A549 treated with CpdA at 1 μM for 4 hours (cell line): ENCODE data around the gene CKMT1A. TPM values are rescaled to one million over a fixed set of nuclear protein-coding genes. Genes with fewer than 3 reads are reported as not detected.

Experiments used
- total RNA-seq: library from RNA; stranded (reverse); fragments of 200-300 nt; extraction: Qiagen RNA extraction; gene quantifications from 5 replicates; pipeline ENCODE4 v1.2.3, GENCODE V29; 2022; ENCODE audit warnings: low read depth

The CKMT1A gene
- total RNA-seq, result 1.2 to 3.3 TPM (median 2.4 TPM) in 5 replicates

DNA sequence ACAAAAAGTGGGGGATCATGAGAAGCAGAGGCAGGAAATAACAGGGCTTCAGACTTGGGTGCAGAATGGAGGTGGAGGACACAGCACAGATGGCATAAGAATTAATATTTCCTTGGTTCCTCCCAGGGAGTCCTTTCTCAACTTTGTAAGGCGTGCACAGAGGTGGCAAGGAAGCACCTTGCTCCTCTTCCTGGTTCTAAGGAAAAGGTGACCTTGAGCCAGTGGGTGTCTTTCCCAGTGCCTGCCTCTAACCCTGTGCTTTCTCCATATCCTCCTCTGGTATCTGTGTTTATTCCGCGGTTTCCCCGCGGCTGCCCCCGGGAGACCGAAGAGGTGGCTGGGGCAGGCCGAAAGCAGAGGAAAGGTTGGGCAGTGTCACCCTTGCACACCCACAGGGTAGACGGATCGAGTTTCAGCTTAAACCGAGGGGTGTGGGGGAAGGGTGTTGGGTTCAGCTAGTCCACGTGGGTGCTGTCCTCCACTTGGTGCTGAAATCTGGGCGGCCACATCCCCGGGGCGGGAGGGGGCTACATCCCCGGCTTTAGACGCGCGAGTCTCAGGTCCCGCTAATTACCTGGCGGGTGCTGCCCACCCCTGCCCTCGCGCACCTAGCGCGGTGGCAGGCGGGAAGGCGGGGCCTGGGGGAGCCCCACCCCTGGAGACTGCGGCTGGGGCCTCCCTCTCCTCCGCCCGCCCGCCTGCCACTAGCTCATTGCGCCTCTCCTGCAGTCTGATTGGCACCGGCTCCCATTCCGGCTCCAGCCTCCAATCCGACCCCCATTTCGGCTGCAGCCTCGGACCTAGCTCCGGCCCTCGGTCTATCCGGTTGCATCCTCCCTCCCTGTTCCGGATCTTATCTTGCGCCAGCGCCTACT lies at the start of gene CKMT1A:
TSS of gene CKMT1A (plus strand) at position 712 of the 875 bp plus-strand sequence. CDS start 192 bp downstream, outside the sequence.

DNA sequence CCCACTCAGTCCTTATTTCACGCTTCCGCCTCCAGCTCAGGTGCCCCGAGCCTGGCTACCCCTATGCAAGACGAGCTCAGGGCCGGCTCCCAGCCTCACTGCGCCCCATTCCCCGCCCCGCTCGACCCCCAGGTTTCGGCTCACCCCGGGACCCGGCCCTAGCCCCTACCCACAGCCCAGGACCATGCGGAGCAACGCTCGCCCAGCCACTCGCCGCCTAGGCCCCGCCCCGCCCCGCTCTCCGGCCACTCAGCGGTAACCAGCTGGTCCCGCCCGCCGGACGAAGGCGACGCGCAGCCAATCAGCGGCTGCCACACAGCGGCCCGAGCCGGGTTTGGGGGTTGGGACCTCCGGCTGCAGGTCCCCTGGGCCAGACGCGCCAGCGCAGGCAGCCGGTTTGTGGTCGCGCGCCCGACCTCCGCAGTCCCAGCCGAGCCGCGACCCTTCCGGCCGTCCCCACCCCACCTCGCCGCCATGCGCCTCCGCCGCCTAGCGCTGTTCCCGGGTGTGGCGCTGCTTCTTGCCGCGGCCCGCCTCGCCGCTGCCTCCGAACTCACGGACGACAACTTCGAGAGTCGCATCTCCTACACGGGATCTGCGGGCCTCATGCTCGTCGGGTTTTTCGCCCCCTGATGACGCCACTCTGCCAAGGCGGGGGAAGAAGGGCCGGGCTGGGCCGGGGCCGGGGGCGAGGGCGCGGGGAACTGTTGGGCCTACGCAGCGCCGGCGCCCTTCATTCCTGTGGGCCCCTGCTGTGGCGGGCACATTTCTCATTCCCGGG lies 44.8 kb upstream of the CKMT1A start, which contains the start of gene CATSPER2:
TSS of gene CATSPER2 (minus strand) at position 196 of the 781 bp plus-strand sequence. CDS start 783 bp downstream, outside the sequence.

DNA sequence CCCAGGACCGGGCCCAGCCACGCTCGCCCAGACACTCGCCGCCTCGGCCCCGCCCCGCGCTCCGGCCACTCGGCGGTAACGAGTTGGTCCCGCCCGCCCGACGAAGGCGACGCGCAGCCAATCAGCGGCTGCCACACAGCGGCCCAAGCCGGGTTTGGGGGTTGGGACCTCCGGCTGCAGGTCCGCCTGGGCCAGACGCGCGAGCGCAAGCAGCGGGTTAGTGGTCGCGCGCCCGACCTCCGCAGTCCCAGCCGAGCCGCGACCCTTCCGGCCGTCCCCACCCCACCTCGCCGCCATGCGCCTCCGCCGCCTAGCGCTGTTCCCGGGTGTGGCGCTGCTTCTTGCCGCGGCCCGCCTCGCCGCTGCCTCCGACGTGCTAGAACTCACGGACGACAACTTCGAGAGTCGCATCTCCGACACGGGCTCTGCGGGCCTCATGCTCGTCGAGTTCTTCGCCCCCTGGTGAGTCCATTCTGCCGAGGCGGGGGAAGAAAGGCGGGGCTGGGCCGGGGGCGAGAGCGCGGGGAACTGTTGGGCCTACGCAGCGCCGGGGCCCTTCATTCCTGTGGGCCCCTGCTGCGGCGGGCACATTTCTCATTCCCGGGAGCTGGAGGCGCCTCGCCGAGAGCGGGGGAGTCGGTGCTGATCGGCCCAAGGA lies 52.7 kb downstream of the CKMT1A start, which contains the start of gene PDIA3:
TSS of gene PDIA3 (plus strand) at position 194 of the 658 bp plus-strand sequence. CDS start at position 296, 102 bp downstream.

Other genes starting within 250 kb of the CKMT1A start
- gene TP53BP1, start 200.7 kb upstream of the CKMT1A start, total RNA-seq, result 18.2 to 22.5 TPM (median 21.3 TPM) in 5 replicates
- gene MAP1A, start 176.3 kb upstream of the CKMT1A start, total RNA-seq, result 0.70 to 1.0 TPM (median 0.81 TPM) in 5 replicates
- 5.1 to 8.1 TPM (median 5.8 TPM) in 5 replicates for gene PPIP5K1, start 103.7 kb upstream of the CKMT1A start, total RNA-seq
- 2.6 to 7.6 TPM (median 3.8 TPM) in 5 replicates for gene CKMT1B, start 99.8 kb upstream of the CKMT1A start, total RNA-seq
- 0.09 to 0.45 TPM (median 0.13 TPM) in 5 replicates for gene STRC, start 75.1 kb upstream of the CKMT1A start, total RNA-seq
- gene CATSPER2, start 45.0 kb upstream of the CKMT1A start, total RNA-seq, result 0.40 to 3.4 TPM (median 0.84 TPM) in 5 replicates
- 284 to 371 TPM (median 365 TPM) in 5 replicates for gene PDIA3, start 52.6 kb downstream of the CKMT1A start, total RNA-seq
- gene ELL3, start 83.1 kb downstream of the CKMT1A start, total RNA-seq, result 1.1 to 2.2 TPM (median 1.6 TPM) in 5 replicates
- 438 to 716 TPM (median 681 TPM) in 5 replicates for gene SERF2, start 98.5 kb downstream of the CKMT1A start, total RNA-seq
- gene SERINC4, start 106.4 kb downstream of the CKMT1A start, total RNA-seq, result 0.05 to 0.12 TPM (median 0.08 TPM) in 4 of 5 replicates, not detected in the other
- gene HYPK, start 106.7 kb downstream of the CKMT1A start, total RNA-seq, result 3.0 to 6.1 TPM (median 4.8 TPM) in 5 replicates
- gene MFAP1, start 130.8 kb downstream of the CKMT1A start, total RNA-seq, result 24.9 to 33.6 TPM (median 28.5 TPM) in 5 replicates
- 10.5 to 15.0 TPM (median 12.0 TPM) in 5 replicates for gene WDR76, start 133.1 kb downstream of the CKMT1A start, total RNA-seq